GM21360 (cell line): ENCODE data around the gene NDUFA13.

Experiments used
- ATAC-seq: cut with Tn5 transposase; IDR thresholded peaks from one replicate; pipeline ENCODE4 v1.9.1; 2021; ENCODE audit warnings: mild to moderate bottlenecking, moderate library complexity; ENCODE audit not compliant: unreplicated experiment

The NDUFA13 gene

GRCh38 chr19:19506592-19506991 lies 9.4 kb upstream of the NDUFA13 start:
- ATAC-seq, result no peak

DNA sequence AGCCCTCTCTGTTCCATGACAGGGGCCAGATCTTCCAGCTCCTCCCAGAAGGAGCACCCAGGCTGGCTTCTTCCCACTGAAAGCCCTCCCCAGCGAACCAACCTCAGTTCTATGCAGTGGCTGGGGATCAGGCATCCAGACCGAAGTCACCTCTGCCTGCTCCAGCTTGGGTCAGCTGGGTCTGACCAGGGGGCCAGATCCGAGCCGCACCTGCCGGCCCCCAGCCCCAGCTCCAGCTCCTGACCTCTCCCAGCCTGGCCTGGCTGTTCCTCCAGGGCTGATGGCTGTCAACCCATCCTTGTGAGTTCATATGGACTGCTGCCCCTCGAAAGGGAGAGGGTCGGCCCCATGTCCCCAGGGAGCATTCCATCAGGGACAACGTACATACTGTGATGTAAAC lies 8.7 kb upstream of the NDUFA13 start:
- no peak for ATAC-seq

DNA sequence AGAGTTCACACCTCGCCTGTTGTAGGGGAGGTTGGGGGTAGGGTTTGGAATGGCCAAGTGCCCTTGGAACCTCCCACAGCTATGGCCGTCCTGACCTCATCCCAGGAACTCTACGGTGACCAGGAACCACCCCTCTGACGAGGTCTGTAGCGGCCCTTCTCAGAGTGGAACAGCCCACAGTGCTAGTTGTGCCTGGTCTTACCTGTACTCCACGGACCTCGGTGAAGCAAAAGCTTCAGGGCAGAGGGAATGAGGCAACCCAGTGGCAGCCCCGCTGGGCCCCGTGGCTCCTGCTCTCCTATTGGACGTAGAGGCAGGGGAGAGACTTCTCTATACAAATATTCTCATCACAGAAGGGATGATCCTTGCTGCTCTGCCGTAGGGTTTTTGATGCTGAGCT lies 7.8 kb upstream of the NDUFA13 start:
- ATAC-seq, result no peak

DNA sequence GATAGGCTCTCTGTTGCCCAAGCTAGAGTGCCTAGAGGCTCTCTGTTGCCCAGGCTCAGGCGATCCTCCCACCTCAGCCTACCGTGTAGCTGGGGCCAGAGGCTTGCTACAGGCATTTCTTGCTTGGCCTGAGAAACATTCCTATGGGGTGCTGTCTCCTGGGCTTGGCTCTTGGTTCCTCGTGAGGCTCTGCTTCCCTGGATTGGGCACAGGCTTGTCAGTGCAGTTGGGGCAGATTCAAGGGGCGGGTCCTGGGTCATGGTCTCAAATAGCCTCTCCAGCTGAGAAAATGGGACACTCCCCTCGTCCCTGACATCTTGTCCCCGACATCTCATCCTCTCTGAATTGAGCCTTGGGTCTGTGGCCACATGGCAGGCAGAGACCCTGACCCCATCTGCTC lies 5.6 kb upstream of the NDUFA13 start:
- no peak for ATAC-seq

- no peak for ATAC-seq
Observed at GRCh38 chr19:19513682-19514081, 2.3 kb upstream of the NDUFA13 start.

- ATAC-seq, result no peak
Observed at GRCh38 chr19:19514215-19514657, 1.8 kb upstream of the NDUFA13 start.

- ATAC-seq, result no peak
Observed at GRCh38 chr19:19514881-19515641, 964 bp upstream of the NDUFA13 start, which contains the start of gene TSSK6. Gene TSSK6, minus strand, starts transcription at chr19:19515548. Its CDS starts 121 bp downstream, at chr19:19515427.

DNA sequence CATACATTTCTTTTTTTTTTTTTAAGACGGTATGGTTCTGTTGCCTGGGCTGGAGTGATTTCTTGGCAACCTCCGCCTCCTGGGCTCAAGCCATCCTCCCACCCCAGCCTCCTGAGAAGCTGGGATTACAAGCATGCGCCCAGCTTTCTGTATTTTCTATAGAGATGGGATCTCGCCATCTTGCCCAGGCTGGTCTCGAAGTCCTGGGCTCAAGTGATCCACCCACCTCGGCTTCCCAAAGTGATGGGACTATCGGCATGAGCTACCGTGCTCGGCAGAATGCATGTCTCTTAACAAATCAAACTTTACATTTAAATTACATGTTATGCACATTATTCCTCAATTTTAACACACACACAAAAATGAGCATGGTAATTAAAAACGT lies 1.2 kb downstream of the NDUFA13 start:
- no peak for ATAC-seq

GRCh38 chr19:19520989-19521388 lies 5.0 kb downstream of the NDUFA13 start:
- no peak for ATAC-seq

DNA sequence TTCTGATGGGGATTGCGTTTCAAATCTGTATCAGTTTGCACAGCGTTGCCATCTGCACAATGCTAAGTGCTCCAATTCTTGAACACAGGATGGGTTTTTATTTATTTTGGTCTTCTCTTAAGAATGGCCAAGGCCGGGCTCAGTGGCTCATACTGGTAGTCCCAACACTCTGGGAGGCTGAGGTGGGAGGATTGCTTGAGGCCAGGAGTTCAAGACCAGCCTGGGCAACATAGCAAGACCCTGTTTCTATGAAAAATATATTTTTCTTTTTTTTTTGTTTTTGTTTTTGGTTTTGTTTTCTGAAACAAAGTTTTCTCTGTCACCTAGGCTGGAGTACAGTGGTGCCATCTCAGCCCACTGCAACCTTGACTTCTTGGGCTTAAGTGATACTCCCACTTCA lies 7.2 kb downstream of the NDUFA13 start:
- no peak for ATAC-seq

GRCh38 chr19:19524053-19524452 lies 8.0 kb downstream of the NDUFA13 start:
- no peak for ATAC-seq

DNA sequence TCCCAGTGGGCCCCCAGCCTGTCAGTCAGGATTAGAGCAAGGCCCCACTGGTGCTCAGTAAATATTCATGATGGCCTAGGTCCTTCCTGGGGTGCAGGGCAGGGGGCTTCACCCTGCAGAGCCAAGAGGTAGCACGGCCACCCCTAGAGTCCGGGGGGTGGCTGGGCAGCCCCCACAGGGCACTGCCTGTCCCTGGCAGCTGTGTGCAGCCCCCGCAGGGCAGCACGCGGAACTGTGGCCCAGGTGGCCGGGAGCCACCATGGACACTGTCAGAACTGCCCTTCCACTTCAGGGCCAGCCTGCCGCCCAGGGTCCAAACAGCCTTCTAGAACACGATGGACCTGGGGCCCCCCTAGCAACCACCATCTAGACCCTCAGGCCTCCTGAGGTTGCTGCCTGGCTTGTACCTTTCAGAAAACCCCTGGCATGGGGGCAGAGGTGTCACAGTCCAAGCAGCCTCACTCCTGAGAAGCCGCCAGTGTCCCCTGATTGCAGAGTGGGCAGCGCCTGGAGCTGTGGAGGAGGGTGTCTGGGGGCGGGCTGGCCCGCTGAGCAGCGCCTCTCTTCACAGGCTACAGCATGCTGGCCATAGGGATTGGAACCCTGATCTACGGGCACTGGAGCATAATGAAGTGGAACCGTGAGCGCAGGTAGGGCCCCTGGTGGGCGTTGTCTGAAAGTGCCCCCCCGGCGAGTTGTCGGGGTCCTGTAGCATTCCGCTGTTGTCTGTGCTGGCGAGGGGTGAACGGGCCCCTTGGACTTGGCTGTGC lies 9.8 kb downstream of the NDUFA13 start:
- no peak for ATAC-seq

GRCh38 chr19:19526581-19527370 lies 10.8 kb downstream of the NDUFA13 start:
- ATAC-seq, result no peak

- ATAC-seq, result no peak
Observed at GRCh38 chr19:19527371-19527656, 11.3 kb downstream of the NDUFA13 start.

GRCh38 chr19:19527674-19528625 lies 11.9 kb downstream of the NDUFA13 start:
- no peak for ATAC-seq

- no peak for ATAC-seq
Observed at GRCh38 chr19:19528721-19529490, 12.9 kb downstream of the NDUFA13 start, which contains the start of gene YJEFN3. Gene YJEFN3, plus strand, starts transcription at chr19:19528911. Its CDS starts 22 bp downstream, at chr19:19528933.

DNA sequence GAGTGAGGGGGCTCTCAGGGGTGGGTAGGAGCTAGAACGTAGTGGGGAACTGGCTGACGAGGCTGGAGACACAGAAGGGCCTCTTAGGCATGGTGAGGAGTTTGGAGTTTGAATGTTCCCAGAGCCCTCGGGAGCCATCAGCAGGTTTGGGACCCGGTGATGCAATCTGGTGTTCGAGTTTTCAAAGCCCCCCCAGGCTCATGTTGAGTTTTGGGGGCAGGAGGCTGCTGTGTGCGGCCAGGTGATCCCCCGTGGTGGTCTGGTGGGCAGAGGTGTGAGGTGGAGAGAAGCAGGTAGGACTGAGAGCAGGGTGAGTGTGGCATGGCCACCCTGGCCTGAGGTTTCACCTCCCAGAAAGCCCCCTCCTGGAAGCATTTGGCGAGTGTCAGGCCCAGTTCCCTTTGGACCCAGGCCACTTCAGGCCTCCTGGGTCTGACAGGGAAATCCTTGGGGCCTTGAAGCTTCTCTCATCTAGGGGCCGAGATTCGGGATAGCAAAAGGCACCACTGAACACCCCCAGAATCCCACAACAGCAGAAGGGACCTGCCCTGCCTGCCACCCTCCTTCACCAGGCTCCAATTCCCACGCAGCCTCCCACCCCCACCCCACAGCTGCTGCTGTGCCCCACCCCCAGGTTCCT lies 13.9 kb downstream of the NDUFA13 start:
- ATAC-seq, result no peak

GRCh38 chr19:19530423-19530804 lies 14.4 kb downstream of the NDUFA13 start:
- ATAC-seq, result no peak

DNA sequence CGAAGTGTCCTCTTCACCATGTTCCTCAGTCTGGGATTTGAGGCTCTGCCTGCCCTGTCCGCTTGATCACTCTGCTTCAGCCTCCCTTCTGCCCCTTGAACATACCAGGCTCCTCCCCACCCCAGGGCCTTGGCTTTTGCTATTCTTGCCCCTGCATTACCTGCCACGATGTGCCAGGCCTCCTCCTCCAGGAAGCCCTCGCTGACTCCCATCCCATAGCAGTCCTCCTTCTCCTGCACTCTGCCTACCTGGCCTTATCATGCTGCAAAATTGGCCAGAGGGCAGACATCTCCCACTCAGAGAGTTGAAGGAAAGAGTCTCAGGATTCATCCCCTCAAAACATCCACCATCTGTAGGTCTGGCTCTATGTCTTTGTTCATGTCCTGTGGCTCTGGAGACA lies 14.9 kb downstream of the NDUFA13 start:
- ATAC-seq, result no peak
